HG03064 (cell line): ENCODE measurements around the gene DUOX2.
"Not testable (repeated sequence)": the region's sequence is repeated elsewhere in the genome, so short reads cannot be mapped to it uniquely, and the experiment has no call there.

ENCODE experiments used
- ATAC-seq: cut with Tn5 transposase; IDR thresholded peaks from one replicate; pipeline ENCODE4 v1.9.1; 2021; ENCODE audit warnings: low read depth; ENCODE audit not compliant: unreplicated experiment

The DUOX2 gene

GRCh38 chr15:45077391-45077790, 36.6 kb downstream of the DUOX2 start:
- not testable (repeated sequence) for ATAC-seq

GRCh38 chr15:45075440-45076320, 38.3 kb downstream of the DUOX2 start:
- ATAC-seq: not testable (repeated sequence)

- ATAC-seq: not testable (repeated sequence)
Observed at GRCh38 chr15:45073602-45074001, 40.4 kb downstream of the DUOX2 start.

GRCh38 chr15:45069942-45070360, 44.0 kb downstream of the DUOX2 start:
- ATAC-seq: not testable (repeated sequence)

GRCh38 chr15:45064386-45064785, 49.6 kb downstream of the DUOX2 start:
- ATAC-seq: no peak

GRCh38 chr15:45062301-45062700, 51.7 kb downstream of the DUOX2 start:
- ATAC-seq: not testable (repeated sequence)

- ATAC-seq: not testable (repeated sequence)
Observed at GRCh38 chr15:45058690-45059675, 55.0 kb downstream of the DUOX2 start.

GRCh38 chr15:45052676-45053075, 61.3 kb downstream of the DUOX2 start:
- not testable (repeated sequence) for ATAC-seq

GRCh38 chr15:45050587-45050986, 63.4 kb downstream of the DUOX2 start:
- ATAC-seq: no peak

- no peak for ATAC-seq
Observed at GRCh38 chr15:45048794-45049631, 65.0 kb downstream of the DUOX2 start.

- ATAC-seq: not testable (repeated sequence)
Observed at GRCh38 chr15:45048449-45048793, 65.6 kb downstream of the DUOX2 start.

- not testable (repeated sequence) for ATAC-seq
Observed at GRCh38 chr15:45044270-45044669, 69.7 kb downstream of the DUOX2 start.

- ATAC-seq: not testable (repeated sequence)
Observed at GRCh38 chr15:45042859-45043258, 71.1 kb downstream of the DUOX2 start.
